ENCODE results near the gene TMEM187. TPM values are rescaled to one million over a fixed set of nuclear protein-coding genes. Genes with fewer than 3 reads are reported as not detected.
"Not testable (repeated sequence)": the region's sequence is repeated elsewhere in the genome, so short reads cannot be mapped to it uniquely, and the experiment has no call there.

The TMEM187 gene
- total and polyA plus RNA-seq, 2 of the 4 experiments (the other 2 are of a cell fraction) = 3.4 to 6.2 TPM

- H4K5ac ChIP-seq (ENCODE audit: low read depth, low read length); dilution Hi-C loops (cut with HindIII; ENCODE audit: low sequenced_read_pairs, unreplicated experiment); H3K9me1 ChIP-seq (ENCODE audit: insufficient read depth, low read length); H2BK15ac ChIP-seq (ENCODE audit: low read depth, low read length); H3K9me3 ChIP-seq (ENCODE audit: control insufficient read depth, insufficient read depth, low read length); H2AK9ac ChIP-seq (replicated peaks; ENCODE audit: low read depth, low read length, poor library complexity); H2BK5ac ChIP-seq (ENCODE audit: low read depth, low read length, poor library complexity, severe bottlenecking); BruUV-seq (replicated peaks); H3K14ac ChIP-seq (replicated peaks; ENCODE audit: low read depth, low read length); DNase-seq; intact Hi-C loops (cut with micrococcal nuclease); H3K23ac ChIP-seq (ENCODE audit: low read depth, low read length); H3K4me1 ChIP-seq (ENCODE audit: control insufficient read depth, insufficient read depth, low read length); H3K27ac ChIP-seq (ENCODE audit: insufficient read depth, low read length); H4K8ac ChIP-seq (ENCODE audit: low read depth in 2 of 2, low read length in 2 of 2); H4K20me1 ChIP-seq (ENCODE audit: insufficient read depth, low read length); ATAC-seq (ENCODE audit: low read depth); in situ Hi-C loops (cut with MboI; ENCODE audit: low sequenced_read_pairs); H3K4me2 ChIP-seq (ENCODE audit: low read depth, low read length); H3K79me1 ChIP-seq (ENCODE audit: low read depth in 1 of 2, low read length in 2 of 2); H3K56ac ChIP-seq (ENCODE audit: extremely low read depth, insufficient read depth, low read length); POLR2A ChIA-PET (ENCODE audit: unreplicated experiment); H3K9ac ChIP-seq (ENCODE audit: low read depth, low read length); CTCF ChIA-PET; H3K18ac ChIP-seq (ENCODE audit: low read depth, low read length); H2BK120ac ChIP-seq (ENCODE audit: low read depth, low read length); H2AK5ac ChIP-seq (ENCODE audit: low read depth, low read length); H4K91ac ChIP-seq (ENCODE audit: insufficient read depth, low read depth, low read length); H3K36me3 ChIP-seq (ENCODE audit: control insufficient read depth, insufficient read depth, low read length); H3K4ac ChIP-seq (ENCODE audit: low read depth, low read length); H2BK20ac ChIP-seq (ENCODE audit: low read depth, low read length); H3K4me3 ChIP-seq (ENCODE audit: insufficient read depth, low read depth, low read length); H3K27me3 ChIP-seq (ENCODE audit: control insufficient read depth, insufficient read depth, low read length); H2AFZ ChIP-seq (replicated peaks; ENCODE audit: low read length, poor library complexity): not testable (repeated sequence)
- WGBS, 2 experiments (ENCODE audit: extremely low coverage in 2 of 2, insufficient read length in 1 of 2) = 90% methylated on average over 2 of the region's 10 CpGs; no CpG with 5 or more reads in 1 of the 2 experiments
Measured at GRCh38 chrX:153980394-153980793, 7.8 kb downstream of the TMEM187 start.

Measured in IMR-90 (cell line).